GM23338 (cell line): ENCODE results near the gene ARL13B. TPM values are rescaled to one million over a fixed set of nuclear protein-coding genes. Genes with fewer than 3 reads are reported as not detected.

Experiments used
- ATAC-seq: fragments of 200-7000 bp; cut with Tn5 transposase; 3 replicates; pipeline ENCODE4 v1.9.1; 2020
- DNase-seq: peaks from one replicate; pipeline ENCODE4 v3.0.0-alpha.2; 2015; ENCODE audit warnings: low spot score
- H2AFZ ChIP-seq: fragments of 200-600 bp; sonication (generic); 2 replicates; pipeline ENCODE4 v1.8.0; 2016; ENCODE audit warnings: antibody characterized with exemption, mild to moderate bottlenecking, moderate library complexity
- H3F3A ChIP-seq: fragments of 200-600 bp; sonication (generic); replicated peaks from 2 replicates; pipeline ENCODE4 v1.8.0; 2017; ENCODE audit warnings: antibody characterized with exemption, mixed run types, low read depth
- H3K27ac ChIP-seq: fragments of 200-600 bp; sonication (generic); 2 replicates; pipeline ENCODE4 v1.6.1; 2016; ENCODE audit warnings: low read depth
- H3K27me3 ChIP-seq: fragments of 200-600 bp; sonication (generic); 2 replicates; pipeline ENCODE4 v1.8.0; 2016; ENCODE audit warnings: mild to moderate bottlenecking, mixed run types, moderate library complexity; ENCODE audit not compliant: insufficient read depth
- H3K36me3 ChIP-seq: fragments of 200-600 bp; sonication (generic); 2 replicates; pipeline ENCODE4 v1.8.0; 2016; ENCODE audit warnings: mild to moderate bottlenecking; ENCODE audit not compliant: insufficient read depth
- H3K4me1 ChIP-seq: fragments of 200-600 bp; sonication (generic); 2 replicates; pipeline ENCODE4 v1.8.0; 2016; ENCODE audit warnings: mild to moderate bottlenecking, moderate library complexity; ENCODE audit not compliant: insufficient read depth
- H3K4me2 ChIP-seq: fragments of 200-600 bp; sonication (generic); 2 replicates; pipeline ENCODE4 v1.7.1; 2017; ENCODE audit warnings: mixed run types
- H3K4me3 ChIP-seq: fragments of 200-600 bp; sonication (generic); 2 replicates; pipeline ENCODE4 v1.6.1; 2016; ENCODE audit warnings: mixed run types
- H3K79me2 ChIP-seq: fragments of 200-600 bp; sonication (generic); replicated peaks from 2 replicates; pipeline ENCODE4 v1.8.0; 2017; ENCODE audit warnings: mild to moderate bottlenecking; ENCODE audit not compliant: insufficient read depth
- H3K9me2 ChIP-seq: fragments of 200-600 bp; sonication (generic); 2 replicates; pipeline ENCODE4 v1.8.0; 2017; ENCODE audit not compliant: insufficient read depth
- H4K20me1 ChIP-seq: fragments of 200-600 bp; sonication (generic); replicated peaks from 2 replicates; pipeline ENCODE4 v1.8.0; 2017; ENCODE audit warnings: mild to moderate bottlenecking; ENCODE audit not compliant: insufficient read depth
- H3K27ac Mint-ChIP-seq: 2 replicates; pipeline ENCODE4 v1.8.0; 2020; ENCODE audit warnings: inconsistent platforms, mild to moderate bottlenecking, moderate library complexity, mixed read lengths
- H3K27me3 Mint-ChIP-seq: 3 replicates; pipeline ENCODE4 v1.8.0; 2022; ENCODE audit warnings: low read depth, mild to moderate bottlenecking, moderate library complexity, mixed read lengths, inconsistent platforms; ENCODE audit not compliant: insufficient read depth, poor library complexity
- H3K36me3 Mint-ChIP-seq: 3 replicates; pipeline ENCODE4 v1.8.0; 2021; ENCODE audit warnings: low read depth, mild to moderate bottlenecking, inconsistent platforms, moderate library complexity, mixed read lengths
- H3K4me1 Mint-ChIP-seq: 3 replicates; pipeline ENCODE4 v1.8.0; 2020; ENCODE audit warnings: mild to moderate bottlenecking, inconsistent platforms, mixed read lengths
- H3K4me3 Mint-ChIP-seq: 3 replicates; pipeline ENCODE4 v1.8.0; 2021; ENCODE audit warnings: moderate library complexity, mild to moderate bottlenecking, inconsistent platforms, mixed read lengths
- H3K9me3 Mint-ChIP-seq: 3 replicates; pipeline ENCODE4 v1.8.0; 2020; ENCODE audit warnings: moderate library complexity, mild to moderate bottlenecking, inconsistent platforms, mixed read lengths
- CREB1 ChIP-seq: fragments of 250-450 bp; sonication (Bioruptor Pico); IDR thresholded peaks from 2 replicates; pipeline ENCODE4 v1.5.0; 2020; ENCODE audit warnings: low read depth, mild to moderate bottlenecking, moderate library complexity
- CTCF ChIP-seq, 2 experiments: fragments of 200-600 bp in 1 of 2; sonication (generic) in 1 of 2; conservative IDR thresholded peaks; 2 replicates each; pipeline versions ENCODE4 v1.5.1 to v1.6.1; 2016 to 2017; ENCODE audit warnings: antibody characterized with exemption in 2 of 2, low read depth in 2 of 2, mild to moderate bottlenecking in 2 of 2, moderate library complexity in 1 of 2
- ETS1 ChIP-seq: IDR thresholded peaks from 2 replicates; pipeline ENCODE4 v1.6.1; 2016; ENCODE audit warnings: antibody characterized with exemption
- EZH2 ChIP-seq: fragments of 200-600 bp; sonication (generic); IDR thresholded peaks from one replicate; pipeline ENCODE4 v1.8.0; 2017; ENCODE audit warnings: antibody characterized with exemption, mild to moderate bottlenecking, low read depth; ENCODE audit not compliant: unreplicated experiment
- JUNB ChIP-seq: IDR thresholded peaks from one replicate; pipeline ENCODE4 v1.6.1; 2016; ENCODE audit warnings: antibody characterized with exemption; ENCODE audit not compliant: unreplicated experiment
- POLR2AphosphoS5 ChIP-seq: IDR thresholded peaks from 2 replicates; pipeline ENCODE4 v1.6.1; 2016; ENCODE audit warnings: antibody characterized with exemption, low read depth
- REST ChIP-seq: IDR thresholded peaks from one replicate; pipeline ENCODE4 v1.6.1; 2018; ENCODE audit warnings: antibody characterized with exemption; ENCODE audit not compliant: unreplicated experiment
- STAT1 ChIP-seq: IDR thresholded peaks from one replicate; pipeline ENCODE4 v1.6.1; 2016; ENCODE audit warnings: antibody characterized with exemption; ENCODE audit not compliant: unreplicated experiment
- ZNF114 ChIP-seq: fragments of 250-450 bp; sonication (Bioruptor Pico); IDR thresholded peaks from 2 replicates; pipeline ENCODE4 v1.5.0; 2020; ENCODE audit warnings: mild to moderate bottlenecking, moderate library complexity
- ZNF331 ChIP-seq: fragments of 250-450 bp; sonication (Bioruptor Pico); IDR thresholded peaks from 2 replicates; pipeline ENCODE4 v1.5.0; 2020; ENCODE audit warnings: low read depth, mild to moderate bottlenecking, moderate library complexity
- ZNF462 ChIP-seq: fragments of 250-450 bp; sonication (Bioruptor Pico); IDR thresholded peaks from 2 replicates; pipeline ENCODE4 v1.5.0; 2020; ENCODE audit warnings: mild to moderate bottlenecking, moderate library complexity
- polyA plus RNA-seq: library from polyadenylated mRNA; unstranded; fragments of >200 nt; fragmentation: Nextera tagmentation; extraction: Ambion mirVana; gene quantifications from 2 replicates; pipeline ENCODE4 v1.2.1, GENCODE V29; 2016
- total RNA-seq: library from RNA; depleted of rRNA; stranded (reverse); fragments of >200 nt; shearing (Covaris generic); gene quantifications from 2 replicates; pipeline ENCODE4 v1.2.3, GENCODE V29; 2014

Gene ARL13B
- total and polyA plus RNA-seq, 2 experiments from 2014 or later: 7.9 to 17.1 TPM

- H4K20me1 ChIP-seq: no peaks in the 10 kb centered on the region
- H3K4me3 ChIP-seq: no peak overlapping the region
- ATAC-seq (no peak), DNase-seq (no peak)
- no peak overlapping the region for H3K27ac ChIP-seq
- Mint-ChIP-seq H3K9me3 (peaks cover 25% of the 10 kb centered on the region), H3K27me3 (peaks cover 15% of the 10 kb centered on the region), H3K36me3 (peaks cover 5% of the 10 kb centered on the region; the same call in 1 of the 3 replicates), H3K4me1 (peaks cover 6% of the 10 kb centered on the region), H3K27ac (no peak overlapping the region), H3K4me3 (no peak overlapping the region)
- H2AFZ ChIP-seq: no peak overlapping the region
- no peak overlapping the region for H3K4me2 ChIP-seq
- H3K36me3 ChIP-seq: no peaks in the 10 kb centered on the region
- no peaks in the 10 kb centered on the region for H3K79me2 ChIP-seq
- H3K27me3 ChIP-seq: peaks cover 25% of the 10 kb centered on the region
- H3F3A ChIP-seq: 0 out of 2 replicates have a peak, but pooled peaks cover 8% of the 10 kb centered on the region
- TF ChIP-seq STAT1: no peak
- TF ChIP-seq ZNF114 (CRISPR knock-in tag): no peak
- no peak for TF ChIP-seq REST
- no peak for TF ChIP-seq POLR2AphosphoS5
- no peak for TF ChIP-seq ETS1
- no peak for TF ChIP-seq JUNB
- TF ChIP-seq ZNF462 (CRISPR knock-in tag): no peak
- no peak for TF ChIP-seq ZNF331
- TF ChIP-seq CREB1 (CRISPR knock-in tag): no peak
- TF ChIP-seq CTCF (conservative IDR thresholded peaks at IDR 0.05; ENCODE audit: low read depth in 2 of 2): no peak
- no peak for TF ChIP-seq EZH2
- H3K9me2 ChIP-seq: no peaks in the 10 kb centered on the region
- H3K4me1 ChIP-seq: peaks cover 6% of the 10 kb centered on the region
Observed at GRCh38 chr3:93969997-93970396, 10.0 kb upstream of the ARL13B start.
